Measurements from ENCODE around the gene KIRREL1.

DNA sequence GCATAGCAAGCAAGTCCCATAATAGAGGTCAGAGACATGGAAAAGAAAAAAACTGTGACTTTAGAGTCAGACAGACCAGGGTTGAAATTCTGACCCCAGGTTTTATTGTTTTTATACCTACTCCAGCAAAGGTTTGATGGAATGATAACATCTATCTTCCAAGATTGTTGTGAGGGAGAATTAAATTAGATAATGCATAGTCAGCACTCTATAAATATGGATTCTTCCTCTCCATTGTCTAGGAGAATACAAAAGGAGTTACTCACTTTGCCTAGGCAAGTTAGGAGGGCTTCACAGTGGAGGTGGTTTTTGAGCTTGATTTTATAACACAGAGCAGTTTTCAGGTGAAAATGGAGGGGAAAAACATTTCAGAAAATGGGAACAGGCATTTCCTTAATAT lies 46.9 kb downstream of the KIRREL1 start:
- TF ChIP-seq POLR2AphosphoS5 (IDR thresholded peaks at IDR 0.05; ENCODE audit: low read depth, low read length), result no peak
- TF ChIP-seq, protein P1, sequence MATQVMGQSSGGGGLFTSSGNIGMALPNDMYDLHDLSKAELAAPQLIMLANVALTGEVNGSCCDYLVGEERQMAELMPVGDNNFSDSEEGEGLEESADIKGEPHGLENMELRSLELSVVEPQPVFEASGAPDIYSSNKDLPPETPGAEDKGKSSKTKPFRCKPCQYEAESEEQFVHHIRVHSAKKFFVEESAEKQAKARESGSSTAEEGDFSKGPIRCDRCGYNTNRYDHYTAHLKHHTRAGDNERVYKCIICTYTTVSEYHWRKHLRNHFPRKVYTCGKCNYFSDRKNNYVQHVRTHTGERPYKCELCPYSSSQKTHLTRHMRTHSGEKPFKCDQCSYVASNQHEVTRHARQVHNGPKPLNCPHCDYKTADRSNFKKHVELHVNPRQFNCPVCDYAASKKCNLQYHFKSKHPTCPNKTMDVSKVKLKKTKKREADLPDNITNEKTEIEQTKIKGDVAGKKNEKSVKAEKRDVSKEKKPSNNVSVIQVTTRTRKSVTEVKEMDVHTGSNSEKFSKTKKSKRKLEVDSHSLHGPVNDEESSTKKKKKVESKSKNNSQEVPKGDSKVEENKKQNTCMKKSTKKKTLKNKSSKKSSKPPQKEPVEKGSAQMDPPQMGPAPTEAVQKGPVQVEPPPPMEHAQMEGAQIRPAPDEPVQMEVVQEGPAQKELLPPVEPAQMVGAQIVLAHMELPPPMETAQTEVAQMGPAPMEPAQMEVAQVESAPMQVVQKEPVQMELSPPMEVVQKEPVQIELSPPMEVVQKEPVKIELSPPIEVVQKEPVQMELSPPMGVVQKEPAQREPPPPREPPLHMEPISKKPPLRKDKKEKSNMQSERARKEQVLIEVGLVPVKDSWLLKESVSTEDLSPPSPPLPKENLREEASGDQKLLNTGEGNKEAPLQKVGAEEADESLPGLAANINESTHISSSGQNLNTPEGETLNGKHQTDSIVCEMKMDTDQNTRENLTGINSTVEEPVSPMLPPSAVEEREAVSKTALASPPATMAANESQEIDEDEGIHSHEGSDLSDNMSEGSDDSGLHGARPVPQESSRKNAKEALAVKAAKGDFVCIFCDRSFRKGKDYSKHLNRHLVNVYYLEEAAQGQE (IDR thresholded peaks at IDR 0.05; ENCODE audit: insufficient read depth in 1 of 2, low read depth in 2 of 2, low read length in 2 of 2), result no peak
